ENCODE measurements around the gene FHOD1. TPM values are rescaled to one million over a fixed set of nuclear protein-coding genes. Genes with fewer than 3 reads are reported as not detected.

Gene FHOD1
- total RNA-seq, 1 donor from 2014 or later = 71.7 TPM

DNA sequence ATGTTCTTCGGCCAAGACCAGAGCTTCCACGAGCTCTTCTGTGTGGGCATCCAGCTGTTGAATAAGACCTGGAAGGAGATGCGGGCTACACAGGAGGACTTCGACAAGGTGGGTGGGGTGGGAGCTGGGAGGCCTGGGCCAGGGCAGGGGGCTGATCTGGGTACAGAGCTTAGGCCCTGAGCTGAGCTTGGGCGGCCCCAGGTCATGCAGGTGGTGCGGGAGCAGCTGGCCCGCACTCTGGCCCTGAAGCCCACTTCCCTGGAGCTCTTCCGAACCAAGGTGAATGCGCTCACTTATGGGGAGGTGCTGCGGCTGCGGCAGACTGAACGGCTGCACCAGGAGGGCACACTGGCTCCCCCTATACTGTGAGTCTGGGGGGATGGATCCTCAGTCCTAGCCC lies 44.9 kb downstream of the FHOD1 start:
- no peak overlapping the region for H3K27ac Mint-ChIP-seq (ENCODE audit: unreplicated experiment)
- no peak for DNase-seq (ENCODE audit: extremely low spot score, unreplicated experiment)
- TF ChIP-seq, protein P1, sequence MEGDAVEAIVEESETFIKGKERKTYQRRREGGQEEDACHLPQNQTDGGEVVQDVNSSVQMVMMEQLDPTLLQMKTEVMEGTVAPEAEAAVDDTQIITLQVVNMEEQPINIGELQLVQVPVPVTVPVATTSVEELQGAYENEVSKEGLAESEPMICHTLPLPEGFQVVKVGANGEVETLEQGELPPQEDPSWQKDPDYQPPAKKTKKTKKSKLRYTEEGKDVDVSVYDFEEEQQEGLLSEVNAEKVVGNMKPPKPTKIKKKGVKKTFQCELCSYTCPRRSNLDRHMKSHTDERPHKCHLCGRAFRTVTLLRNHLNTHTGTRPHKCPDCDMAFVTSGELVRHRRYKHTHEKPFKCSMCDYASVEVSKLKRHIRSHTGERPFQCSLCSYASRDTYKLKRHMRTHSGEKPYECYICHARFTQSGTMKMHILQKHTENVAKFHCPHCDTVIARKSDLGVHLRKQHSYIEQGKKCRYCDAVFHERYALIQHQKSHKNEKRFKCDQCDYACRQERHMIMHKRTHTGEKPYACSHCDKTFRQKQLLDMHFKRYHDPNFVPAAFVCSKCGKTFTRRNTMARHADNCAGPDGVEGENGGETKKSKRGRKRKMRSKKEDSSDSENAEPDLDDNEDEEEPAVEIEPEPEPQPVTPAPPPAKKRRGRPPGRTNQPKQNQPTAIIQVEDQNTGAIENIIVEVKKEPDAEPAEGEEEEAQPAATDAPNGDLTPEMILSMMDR (IDR thresholded peaks at IDR 0.05) = no peak

DNA sequence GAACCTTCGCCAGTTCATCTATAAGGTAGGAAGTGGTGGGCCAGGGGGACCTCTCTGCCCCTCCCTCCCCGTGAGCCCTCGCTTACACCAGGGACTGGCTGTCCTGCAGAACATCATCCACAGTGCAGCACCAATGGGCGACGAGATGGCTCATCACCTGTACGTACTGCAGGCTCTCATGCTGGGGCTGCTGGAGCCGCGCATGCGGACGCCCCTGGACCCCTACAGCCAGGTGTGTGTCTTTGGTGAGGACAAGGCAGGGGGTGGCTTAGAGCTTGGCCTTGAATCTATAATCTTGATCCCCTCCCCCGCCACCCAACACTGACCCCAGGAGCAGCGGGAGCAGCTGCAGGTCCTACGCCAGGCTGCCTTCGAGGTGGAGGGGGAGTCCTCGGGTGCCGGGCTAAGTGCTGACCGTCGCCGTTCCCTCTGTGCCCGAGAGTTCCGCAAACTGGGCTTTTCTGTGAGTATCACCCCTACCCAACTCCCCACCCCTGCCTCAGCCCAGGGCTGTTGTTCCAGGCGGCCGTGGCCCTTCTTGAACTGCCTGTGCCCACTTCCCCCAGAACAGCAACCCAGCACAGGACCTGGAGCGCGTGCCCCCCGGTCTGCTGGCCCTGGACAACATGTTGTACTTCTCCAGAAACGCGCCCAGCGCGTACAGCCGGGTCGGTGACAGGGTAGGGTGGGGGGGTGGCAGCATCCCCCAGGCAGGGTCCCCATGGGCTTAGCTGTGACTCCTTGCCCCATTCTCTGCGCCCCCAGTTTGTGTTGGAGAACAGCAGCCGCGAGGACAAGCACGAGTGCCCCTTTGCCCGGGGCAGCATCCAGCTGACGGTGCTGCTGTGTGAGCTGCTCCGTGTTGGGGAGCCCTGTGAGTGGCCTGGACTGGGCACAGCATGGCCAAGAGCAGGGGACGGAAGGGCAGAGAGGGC lies 45.6 kb downstream of the FHOD1 start:
- no peak overlapping the region for H3K27ac Mint-ChIP-seq (ENCODE audit: unreplicated experiment)
- no peaks in the 10 kb centered on the region for H3K9me3 Mint-ChIP-seq (ENCODE audit: unreplicated experiment)
- H3K4me1 Mint-ChIP-seq (ENCODE audit: unreplicated experiment) = peaks cover 14% of the 10 kb centered on the region
- peaks cover 13% of the 10 kb centered on the region for H3K36me3 Mint-ChIP-seq (ENCODE audit: unreplicated experiment)
- no peak for DNase-seq (ENCODE audit: extremely low spot score, unreplicated experiment)
- no peaks in the 10 kb centered on the region for H3K27me3 Mint-ChIP-seq (ENCODE audit: unreplicated experiment)
- H3K4me3 Mint-ChIP-seq (ENCODE audit: unreplicated experiment) = no peak overlapping the region
- TF ChIP-seq, protein P1 (IDR thresholded peaks at IDR 0.05) = no peak

More for the DNA sequence above, 44.9 kb downstream of the FHOD1 start:
- H3K4me3 Mint-ChIP-seq (ENCODE audit: unreplicated experiment) = no peak overlapping the region
- no peaks in the 10 kb centered on the region for H3K9me3 Mint-ChIP-seq (ENCODE audit: unreplicated experiment)
- peaks cover 22% of the 10 kb centered on the region for H3K4me1 Mint-ChIP-seq (ENCODE audit: unreplicated experiment)
- no peaks in the 10 kb centered on the region for H3K27me3 Mint-ChIP-seq (ENCODE audit: unreplicated experiment)
- peaks cover 11% of the 10 kb centered on the region for H3K36me3 Mint-ChIP-seq (ENCODE audit: unreplicated experiment)

DNA sequence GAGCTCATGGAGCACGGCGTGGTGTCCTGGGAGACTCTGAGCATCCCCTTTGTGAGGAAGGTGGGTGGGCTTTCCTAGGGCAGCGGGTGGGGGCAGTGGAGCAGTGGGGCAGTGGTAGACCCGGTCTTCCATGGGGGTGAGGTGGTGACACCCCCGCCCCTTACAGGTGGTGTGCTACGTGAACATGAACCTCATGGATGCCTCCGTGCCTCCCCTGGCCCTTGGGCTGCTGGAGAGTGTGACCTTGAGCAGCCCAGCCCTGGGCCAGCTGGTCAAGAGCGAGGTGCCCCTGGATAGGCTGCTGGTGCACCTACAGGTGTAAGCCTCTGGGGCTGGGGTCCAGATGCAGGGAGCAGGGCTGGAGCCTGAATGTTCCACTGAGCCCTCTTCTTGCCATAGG lies 46.8 kb downstream of the FHOD1 start:
- H3K4me3 Mint-ChIP-seq (ENCODE audit: unreplicated experiment) = no peak overlapping the region
- H3K36me3 Mint-ChIP-seq (ENCODE audit: unreplicated experiment) = peaks cover 25% of the 10 kb centered on the region
- no peak for DNase-seq (ENCODE audit: extremely low spot score, unreplicated experiment)
- peaks cover 7% of the 10 kb centered on the region for H3K4me1 Mint-ChIP-seq (ENCODE audit: unreplicated experiment)
- TF ChIP-seq, protein P1 (IDR thresholded peaks at IDR 0.05) = no peak
- no peaks in the 10 kb centered on the region for H3K9me3 Mint-ChIP-seq (ENCODE audit: unreplicated experiment)
- no peak overlapping the region for H3K27ac Mint-ChIP-seq (ENCODE audit: unreplicated experiment)
- H3K27me3 Mint-ChIP-seq (ENCODE audit: unreplicated experiment) = no peaks in the 10 kb centered on the region

DNA sequence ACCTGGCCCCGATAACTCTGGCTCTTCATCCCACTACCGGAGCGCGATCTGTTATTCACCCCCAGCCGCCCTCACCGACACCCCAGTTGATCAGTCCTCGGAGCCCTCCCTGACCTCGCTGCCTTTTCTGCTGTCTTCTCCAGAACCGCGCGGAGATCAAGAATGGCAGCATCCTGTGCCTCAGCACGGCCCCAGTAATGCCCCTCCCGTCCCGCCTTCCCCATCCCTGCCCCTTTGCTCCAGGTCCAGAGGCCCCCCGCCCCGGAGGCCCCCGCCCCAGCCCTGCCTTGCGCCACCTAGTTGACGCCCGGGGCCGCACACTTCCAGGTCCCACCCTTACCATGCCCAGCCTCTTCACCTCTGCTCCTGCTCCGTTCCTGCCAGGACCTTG lies 47.5 kb downstream of the FHOD1 start:
- H3K4me1 Mint-ChIP-seq (ENCODE audit: unreplicated experiment) = peaks cover 7% of the 10 kb centered on the region
- no peaks in the 10 kb centered on the region for H3K9me3 Mint-ChIP-seq (ENCODE audit: unreplicated experiment)
- no peaks in the 10 kb centered on the region for H3K27me3 Mint-ChIP-seq (ENCODE audit: unreplicated experiment)
- H3K36me3 Mint-ChIP-seq (ENCODE audit: unreplicated experiment) = peaks cover 26% of the 10 kb centered on the region
- no peak for DNase-seq (ENCODE audit: extremely low spot score, unreplicated experiment)
- H3K27ac Mint-ChIP-seq (ENCODE audit: unreplicated experiment) = no peak overlapping the region
- TF ChIP-seq, protein P1 (IDR thresholded peaks at IDR 0.05) = no peak
- H3K4me3 Mint-ChIP-seq (ENCODE audit: unreplicated experiment) = no peak overlapping the region

DNA sequence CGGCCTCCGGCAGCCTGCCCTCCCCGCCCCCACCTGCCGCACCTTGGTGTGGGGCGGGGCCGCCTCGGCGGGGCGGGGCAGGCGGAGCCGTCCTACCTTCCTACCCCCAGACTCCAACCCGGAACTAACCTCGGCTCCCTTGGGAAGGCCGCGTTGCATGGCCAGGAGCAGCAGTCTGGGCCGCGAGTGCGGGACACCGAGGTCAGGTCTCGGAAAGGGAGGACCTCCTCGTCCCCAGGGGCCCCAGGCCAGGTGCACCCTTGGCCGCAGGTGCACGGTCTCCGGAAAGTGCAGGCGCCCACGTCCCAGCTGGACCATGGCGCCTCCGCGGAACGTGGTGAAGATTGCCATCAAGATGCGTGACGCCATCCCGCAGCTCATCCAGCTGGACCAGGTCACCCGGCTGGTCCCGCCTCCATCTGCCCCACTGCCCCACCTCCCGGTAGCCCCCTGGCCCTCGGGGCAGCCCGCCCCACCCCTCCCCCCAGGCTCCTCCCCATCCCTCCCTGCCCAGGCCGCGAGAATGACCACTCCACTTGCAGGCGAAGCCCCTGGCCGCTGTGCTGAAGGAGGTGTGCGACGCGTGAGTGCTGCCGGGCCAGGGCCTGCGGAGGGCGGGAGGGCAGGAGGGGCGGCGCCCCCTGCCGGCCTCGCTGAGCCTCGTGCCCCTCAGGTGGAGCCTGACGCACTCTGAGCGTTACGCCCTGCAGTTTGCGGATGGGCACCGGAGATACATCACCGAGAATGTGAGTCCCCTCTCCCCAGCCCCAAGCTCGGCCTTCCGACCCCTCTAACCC lies 48.1 kb downstream of the FHOD1 start, which contains the start of gene ELMO3:
TSS of gene ELMO3 (plus strand) at position 121 of the 797 bp plus-strand sequence. CDS start at position 317, 196 bp downstream.
- Mint-ChIP-seq H3K4me3 (ENCODE audit: unreplicated experiment) (no peak within 1 kb of the TSS), H3K27ac (ENCODE audit: unreplicated experiment) (peak within 1 kb of the TSS; percentile 38), H3K9me3 (ENCODE audit: unreplicated experiment) (no peaks in the 10 kb centered on the region), H3K27me3 (ENCODE audit: unreplicated experiment) (no peaks in the 10 kb centered on the region), H3K4me1 (ENCODE audit: unreplicated experiment) (peaks cover 7% of the 10 kb centered on the region), H3K36me3 (ENCODE audit: unreplicated experiment) (peaks cover 25% of the 10 kb centered on the region)
- no peak for DNase-seq (ENCODE audit: extremely low spot score, unreplicated experiment)
- TF ChIP-seq, protein P1 (IDR thresholded peaks at IDR 0.05) = peak; percentile 29
